Ovary (tissue), 9 donors: Measurements from ENCODE around the gene CSGALNACT2. TPM values are rescaled to one million over a fixed set of nuclear protein-coding genes. Genes with fewer than 3 reads are reported as not detected.
A peak's percentile ranks its signal among the peaks of the same experiment; 100 is the strongest.

Source experiments
- DNase-seq, 5 donors: peaks; one replicate each; pipeline ENCODE4 v3.0.0-alpha.2; 2019 to 2020
- H3K27ac ChIP-seq, 2 donors: fragments of 200-600 bp; one replicate each; pipeline versions ENCODE4 v1.5.1 to v1.8.0; 2019 to 2022
- H3K27me3 ChIP-seq: fragments of 200-600 bp; one replicate; pipeline ENCODE4 v1.8.0; 2022
- H3K36me3 ChIP-seq: fragments of 200-600 bp; sonication (generic); one replicate; pipeline ENCODE4 v1.5.1; 2019
- H3K4me1 ChIP-seq: one replicate; pipeline ENCODE4 v1.8.1; 2013; ENCODE audit warnings: mild to moderate bottlenecking, moderate library complexity; ENCODE audit not compliant: insufficient read depth
- H3K4me3 ChIP-seq: fragments of 200-600 bp; sonication (generic); one replicate; pipeline ENCODE4 v1.5.1; 2017
- H3K9me3 ChIP-seq, 2 donors: fragments of 200-600 bp in 1 of 2; sonication (generic) in 1 of 2; one replicate each; pipeline versions ENCODE4 v1.5.1 to v1.8.1; 2013 to 2019; ENCODE audit warnings: mild to moderate bottlenecking in 1 of 2, moderate library complexity in 1 of 2
- EP300 ChIP-seq: sonication (generic); formaldehyde crosslinking; IDR thresholded peaks from one replicate; pipeline ENCODE4 v1.6.1; 2017; ENCODE audit warnings: antibody characterized with exemption
- POLR2A ChIP-seq: fragments of 450-650 bp; IDR thresholded peaks from one replicate; pipeline ENCODE4 v1.6.1; 2017; ENCODE audit warnings: antibody characterized with exemption, mild to moderate bottlenecking, moderate library complexity
- WGBS, 3 donors: extraction: QIAGEN DNeasy Blood & Tissue Kit in 1 of 3; methylation state at CpG; one replicate each; pipeline versions ENCODE4 v1.1.5 to v1.1.7; 2013 to 2017; 5-methylcytosine and 5-hydroxymethylcytosine counted together
- intact Hi-C, 4 donors: fragments of 100-400 bp; cut with DNase I; formaldehyde crosslinking; loops; one replicate each; pipeline versions ENCODE4 v1.11.0 to v1.15.1; 2022 to 2023
- polyA plus RNA-seq, 2 donors: library from polyadenylated mRNA; stranded (reverse); fragments of 200-250 nt in 1 of 2; fragments of 350-450 nt in 1 of 2; fragmentation: Illumina TruSeq in 1 of 2; extraction: RNeasy Lipid Tissue Mini Kit (QIAGEN cat#74804) in 1 of 2; gene quantifications; one replicate each; pipeline ENCODE4 v1.2.3, GENCODE V29; 2013 to 2014
- total RNA-seq, 7 donors: library from RNA; depleted of rRNA in 2 of 7; stranded (reverse); fragments of >200 nt in 2 of 7; fragmentation: NEBNext Ultra II Directional in 3 of 7; extraction: Animal tissue kit (Norgen Biotek cat#: 25700) in 3 of 7; gene quantifications; one replicate each; pipeline versions ENCODE4 v1.1.0 to v1.2.4, GENCODE V29; 2016 to 2023
- TF ChIP-seq, protein P1 (sequence below), 3 donors: fragments of 450-650 bp in 2 of 3; fragments of 200-600 bp in 1 of 3; IDR thresholded peaks; one replicate each; pipeline versions ENCODE4 v1.5.1 to v1.8.0; 2016 to 2022; ENCODE audit warnings: antibody characterized with exemption in 3 of 3, mild to moderate bottlenecking in 1 of 3
- donor health status: DM: no; HTN: no; CAD: no; lungs with moderate emphysema.
- donor health status: DM: no; HTN: no; CAD: no.
- donor health status: Bipolar disorder and iron deficiency.
- donor health status: DM: yes; HTN: yes; CAD: no.
- donor health status: DM: no; HTN: no; CAD: no.
- donor health status: DM: yes; HTN: yes; CAD: no.

The CSGALNACT2 gene
- total and polyA plus RNA-seq, 9 donors, result 14.8 to 27.2 (median 21.8) TPM

DNA sequence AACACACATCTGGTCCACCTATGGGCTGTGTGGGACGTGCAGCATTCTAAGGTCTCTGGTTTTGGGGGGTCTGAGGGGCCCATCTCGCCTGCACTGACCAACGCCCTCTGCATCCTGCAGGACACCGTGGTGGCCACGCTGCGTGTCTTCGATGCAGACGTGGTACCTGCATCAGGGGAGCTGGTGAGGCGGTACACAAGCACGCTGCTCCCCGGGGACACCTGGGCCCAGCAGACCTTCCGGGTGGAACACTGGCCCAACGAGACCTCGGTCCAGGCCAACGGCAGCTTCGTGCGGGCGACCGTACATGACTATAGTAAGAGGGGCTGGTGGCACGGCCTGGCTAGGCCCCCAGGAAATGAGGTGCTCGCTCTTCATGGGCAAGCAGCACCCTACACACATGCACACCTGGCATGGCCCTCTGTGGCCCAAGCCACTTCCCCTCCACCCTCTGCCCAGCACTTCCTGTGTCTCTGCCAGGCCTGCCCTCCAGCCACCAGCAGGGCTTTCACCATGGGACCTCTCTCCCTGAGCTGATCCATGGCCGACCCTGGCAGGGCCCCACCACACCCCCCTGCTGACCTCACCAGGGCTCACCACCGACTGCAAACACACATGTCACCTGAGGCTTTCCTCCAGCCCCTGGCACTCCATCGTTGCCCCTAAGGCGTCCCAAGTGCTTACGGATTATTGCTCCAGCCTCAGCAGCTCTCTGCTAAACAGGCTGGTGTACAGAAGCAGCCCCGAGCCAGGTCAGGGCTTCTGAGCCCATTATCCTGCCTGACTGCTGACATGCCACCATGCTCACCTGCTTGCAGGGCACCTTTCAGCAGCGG lies 31.8 kb upstream of the CSGALNACT2 start:
- Histone ChIP-seq H3K27ac (no peak overlapping the region), H3K4me3 (no peak overlapping the region), H3K9me3 (no peaks in the 10 kb centered on the region), H3K4me1 (peaks cover 17% of the 10 kb centered on the region), H3K27me3 (no peaks in the 10 kb centered on the region), H3K36me3 (no peaks in the 10 kb centered on the region)
- TF ChIP-seq, protein P1, sequence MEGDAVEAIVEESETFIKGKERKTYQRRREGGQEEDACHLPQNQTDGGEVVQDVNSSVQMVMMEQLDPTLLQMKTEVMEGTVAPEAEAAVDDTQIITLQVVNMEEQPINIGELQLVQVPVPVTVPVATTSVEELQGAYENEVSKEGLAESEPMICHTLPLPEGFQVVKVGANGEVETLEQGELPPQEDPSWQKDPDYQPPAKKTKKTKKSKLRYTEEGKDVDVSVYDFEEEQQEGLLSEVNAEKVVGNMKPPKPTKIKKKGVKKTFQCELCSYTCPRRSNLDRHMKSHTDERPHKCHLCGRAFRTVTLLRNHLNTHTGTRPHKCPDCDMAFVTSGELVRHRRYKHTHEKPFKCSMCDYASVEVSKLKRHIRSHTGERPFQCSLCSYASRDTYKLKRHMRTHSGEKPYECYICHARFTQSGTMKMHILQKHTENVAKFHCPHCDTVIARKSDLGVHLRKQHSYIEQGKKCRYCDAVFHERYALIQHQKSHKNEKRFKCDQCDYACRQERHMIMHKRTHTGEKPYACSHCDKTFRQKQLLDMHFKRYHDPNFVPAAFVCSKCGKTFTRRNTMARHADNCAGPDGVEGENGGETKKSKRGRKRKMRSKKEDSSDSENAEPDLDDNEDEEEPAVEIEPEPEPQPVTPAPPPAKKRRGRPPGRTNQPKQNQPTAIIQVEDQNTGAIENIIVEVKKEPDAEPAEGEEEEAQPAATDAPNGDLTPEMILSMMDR (IDR thresholded peaks at IDR 0.05), result no peak
- TF ChIP-seq EP300, result no peak
- no peak for TF ChIP-seq POLR2A
- WGBS, 3 donors, result 85 to 88% (median 87%) methylated on average over 22 to 28 of the region's 28 CpGs
- DNase-seq, result peak in 1 of 5 donors; percentile 29
- intact Hi-C loops, result loop anchor here (5.0 to 10.0 kb wide), 4 partner anchors 232 to 354 kb away; no protein-coding TSS in a partner anchor

GRCh38 chr10:43108951-43109350 lies 29.3 kb upstream of the CSGALNACT2 start:
- TF ChIP-seq POLR2A (no peak), EP300 (no peak)
- TF ChIP-seq, protein P1 (IDR thresholded peaks at IDR 0.05), result no peak
- DNase-seq, result no peak
- intact Hi-C loops, result loop anchor here (5.0 to 10.0 kb wide), 4 partner anchors 234 to 357 kb away; no protein-coding TSS in a partner anchor

GRCh38 chr10:43109671-43110249 lies 28.5 kb upstream of the CSGALNACT2 start:
- peak in 1 of 5 donors; percentile 23 for DNase-seq
- 77 to 88% (median 84%) methylated on average over 20 of the region's 20 CpGs for WGBS, 3 donors
- no peak overlapping the region for H3K4me3 ChIP-seq

More at GRCh38 chr10:43108951-43109350, 29.3 kb upstream of the CSGALNACT2 start:
- Histone ChIP-seq H3K4me3 (no peak overlapping the region), H3K4me1 (peaks cover 17% of the 10 kb centered on the region), H3K36me3 (no peaks in the 10 kb centered on the region), H3K9me3 (no peaks in the 10 kb centered on the region), H3K27me3 (no peaks in the 10 kb centered on the region), H3K27ac (no peak overlapping the region)
- WGBS, 3 donors, result 96 to 97% (median 97%) methylated on average over 12 of the region's 12 CpGs

More at GRCh38 chr10:43109671-43110249, 28.5 kb upstream of the CSGALNACT2 start:
- Histone ChIP-seq H3K4me1 (peaks cover 13% of the 10 kb centered on the region), H3K9me3 (no peaks in the 10 kb centered on the region), H3K27ac (peak overlapping the region in 1 of 2 donors; percentile 46), H3K36me3 (no peaks in the 10 kb centered on the region), H3K27me3 (no peaks in the 10 kb centered on the region)
- intact Hi-C loops, result loop anchor here (5.0 to 10.0 kb wide), 4 partner anchors 235 to 357 kb away; no protein-coding TSS in a partner anchor
- no peak for TF ChIP-seq EP300
- TF ChIP-seq, protein P1 (IDR thresholded peaks at IDR 0.05), result no peak
- TF ChIP-seq POLR2A, result no peak
